Skeletal muscle tissue (tissue), 4 donors: ENCODE measurements around the gene PRDM11. TPM values are rescaled to one million over a fixed set of nuclear protein-coding genes. Genes with fewer than 3 reads are reported as not detected.

ENCODE experiments used
- H3K27ac ChIP-seq: one replicate; pipeline ENCODE4 v1.7.0; 2013; ENCODE audit warnings: mild to moderate bottlenecking, low read depth, low read length, inconsistent platforms
- H3K27me3 ChIP-seq, 3 donors: one replicate each; pipeline ENCODE4 v1.7.0; 2013; ENCODE audit warnings: low read length in 3 of 3; ENCODE audit not compliant: control insufficient read depth in 3 of 3, insufficient read depth in 3 of 3
- H3K36me3 ChIP-seq, 3 donors: one replicate each; pipeline ENCODE4 v1.7.0; 2013; ENCODE audit warnings: low read length in 3 of 3; ENCODE audit not compliant: control insufficient read depth in 3 of 3, insufficient read depth in 3 of 3
- H3K4me1 ChIP-seq, 3 donors: one replicate each; pipeline ENCODE4 v1.7.0; 2013; ENCODE audit warnings: low read length in 3 of 3, mild to moderate bottlenecking in 3 of 3; ENCODE audit not compliant: control insufficient read depth in 3 of 3, insufficient read depth in 3 of 3
- H3K4me3 ChIP-seq, 3 donors: one replicate each; pipeline ENCODE4 v1.7.0; 2013; ENCODE audit warnings: low read length in 3 of 3
- H3K9ac ChIP-seq, 3 donors: one replicate each; pipeline ENCODE4 v1.7.0; 2013; ENCODE audit warnings: low read length in 3 of 3, mild to moderate bottlenecking in 3 of 3, moderate library complexity in 2 of 3, low read depth in 1 of 3
- H3K9me3 ChIP-seq, 3 donors: one replicate each; pipeline ENCODE4 v1.7.0; 2013; ENCODE audit warnings: low read length in 3 of 3; ENCODE audit not compliant: control insufficient read depth in 3 of 3
- total RNA-seq: library from RNA; depleted of rRNA; stranded (reverse); fragments of >200 nt; gene quantifications from one replicate; pipeline ENCODE4 v1.2.3, GENCODE V29; 2014
- donor health status: Osteomylitis.

The PRDM11 gene
- total RNA-seq, 1 donor from 2014 or later = 9.4 TPM

DNA sequence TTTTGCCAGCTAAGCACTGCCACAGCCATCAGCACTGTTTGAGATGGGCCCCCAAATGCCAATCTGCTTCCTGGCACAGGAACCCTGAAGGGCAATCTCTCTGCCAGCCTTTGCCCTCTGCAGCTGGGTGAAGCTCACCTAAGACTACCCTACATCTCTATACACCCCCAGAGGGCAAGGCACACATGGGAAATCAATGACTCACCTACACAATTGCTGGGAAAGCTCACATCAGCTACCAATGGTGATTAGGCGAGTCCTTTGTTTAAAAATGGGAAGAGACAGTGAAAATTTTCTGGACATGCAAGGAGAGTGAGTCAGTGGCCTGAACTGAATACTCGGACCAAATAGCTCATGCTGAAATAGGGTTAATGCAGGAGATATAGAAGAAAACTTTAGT, 12.6 kb upstream of the PRDM11 start:
- no peak overlapping the region for H3K27ac ChIP-seq
- H3K4me1 ChIP-seq = no peaks in the 10 kb centered on the region
- peaks cover 0 to 3% (median 0%) of the 10 kb centered on the region in 3 donors for H3K9me3 ChIP-seq
- H3K9ac ChIP-seq = no peak overlapping the region
- H3K36me3 ChIP-seq = no peaks in the 10 kb centered on the region
- H3K4me3 ChIP-seq = no peak overlapping the region
- peaks cover 3 to 7% (median 4%) of the 10 kb centered on the region in 3 donors for H3K27me3 ChIP-seq

DNA sequence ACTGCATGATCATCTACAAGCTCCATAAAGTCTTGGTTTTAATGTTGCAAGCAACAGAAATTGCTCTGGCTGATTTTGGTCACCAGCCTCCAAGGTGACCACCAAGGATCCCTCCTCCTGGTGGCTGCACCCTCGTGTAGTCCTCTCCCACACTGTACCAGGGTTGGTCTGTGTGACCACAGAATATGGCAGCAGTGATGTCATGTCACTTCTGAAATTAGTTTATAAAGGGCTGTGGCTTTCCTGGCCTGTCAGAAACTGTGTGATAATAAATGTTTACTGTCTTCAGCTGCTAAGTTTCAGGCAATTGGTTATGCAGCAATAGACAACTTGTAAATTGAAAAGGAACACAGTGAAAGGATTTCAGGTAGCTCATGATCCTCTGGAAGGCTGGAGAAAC, 5.3 kb upstream of the PRDM11 start:
- H3K9me3 ChIP-seq = no peaks in the 10 kb centered on the region
- no peak overlapping the region for H3K9ac ChIP-seq
- peaks cover 7 to 9% (median 9%) of the 10 kb centered on the region in 3 donors for H3K4me1 ChIP-seq
- no peaks in the 10 kb centered on the region for H3K27me3 ChIP-seq
- H3K27ac ChIP-seq = no peak overlapping the region
- H3K36me3 ChIP-seq = no peaks in the 10 kb centered on the region
- no peak overlapping the region for H3K4me3 ChIP-seq

DNA sequence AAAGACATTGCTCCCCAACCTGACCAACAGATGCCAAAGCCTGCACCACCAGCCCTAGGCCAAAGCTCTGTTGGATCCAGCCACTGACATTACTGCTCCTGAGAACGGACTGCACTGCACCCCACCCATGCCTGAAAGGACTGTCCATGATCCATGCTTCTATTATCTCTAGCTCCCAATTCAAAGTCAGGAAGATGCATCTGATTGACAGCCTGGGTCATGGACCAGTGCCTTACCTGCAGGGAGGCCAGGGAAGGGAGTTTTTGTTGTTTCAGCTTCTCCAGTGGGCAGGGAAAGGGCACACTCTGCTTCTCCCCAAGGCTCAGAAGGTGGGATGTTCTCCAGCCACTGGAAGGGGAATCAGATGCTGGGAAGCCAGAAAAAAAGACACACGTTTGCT, 4.8 kb upstream of the PRDM11 start:
- peaks cover 7 to 9% (median 9%) of the 10 kb centered on the region in 3 donors for H3K4me1 ChIP-seq
- no peaks in the 10 kb centered on the region for H3K9me3 ChIP-seq
- no peaks in the 10 kb centered on the region for H3K36me3 ChIP-seq
- no peaks in the 10 kb centered on the region for H3K27me3 ChIP-seq
- no peak overlapping the region for H3K27ac ChIP-seq
- H3K9ac ChIP-seq = no peak overlapping the region
- H3K4me3 ChIP-seq = no peak overlapping the region

DNA sequence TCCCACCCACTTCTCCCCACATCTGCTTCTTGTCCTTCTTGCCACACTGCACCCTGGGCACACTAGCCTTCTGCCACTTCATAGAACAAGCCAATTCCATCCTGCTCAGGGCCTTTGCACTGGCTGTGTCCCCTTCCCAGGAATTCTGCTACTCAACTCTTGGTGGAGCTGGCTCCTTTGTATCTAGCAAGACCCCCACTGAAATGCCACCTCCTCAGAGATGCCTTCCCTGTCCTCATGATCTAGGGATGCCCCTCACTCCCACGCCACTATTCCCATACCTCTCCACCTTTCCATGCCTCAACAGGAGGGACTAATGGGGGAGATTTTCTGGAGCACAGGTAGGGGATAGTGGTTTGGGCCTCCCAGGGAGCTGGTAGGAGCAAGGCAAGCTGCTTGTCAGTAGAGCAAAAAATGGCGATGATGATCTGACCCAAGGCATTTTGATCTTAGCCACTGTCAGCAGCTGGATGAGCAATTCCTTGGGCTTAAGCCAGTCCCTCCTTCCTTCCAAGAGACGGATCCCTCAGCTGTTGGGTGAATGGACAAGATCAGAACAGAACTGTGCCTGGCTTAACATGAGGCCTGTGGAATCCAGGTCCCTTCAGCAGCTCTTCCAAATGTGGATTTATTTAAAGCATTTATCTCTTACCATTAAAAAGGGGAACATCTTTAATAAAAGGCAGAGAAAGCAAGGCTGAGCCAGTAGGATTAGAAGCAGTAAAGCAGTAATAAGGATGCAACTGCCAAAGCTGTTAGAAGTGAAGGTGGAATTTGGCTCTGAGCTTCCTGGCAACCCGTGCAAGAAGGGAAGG, 4.0 kb upstream of the PRDM11 start:
- H3K9ac ChIP-seq = peak overlapping the region in 1 of 3 donors; percentile 10
- H3K27ac ChIP-seq = no peak overlapping the region
- H3K27me3 ChIP-seq = no peaks in the 10 kb centered on the region
- H3K36me3 ChIP-seq = no peaks in the 10 kb centered on the region
- no peaks in the 10 kb centered on the region for H3K9me3 ChIP-seq
- no peak overlapping the region for H3K4me3 ChIP-seq
- peaks cover 8 to 12% (median 10%) of the 10 kb centered on the region in 3 donors for H3K4me1 ChIP-seq

DNA sequence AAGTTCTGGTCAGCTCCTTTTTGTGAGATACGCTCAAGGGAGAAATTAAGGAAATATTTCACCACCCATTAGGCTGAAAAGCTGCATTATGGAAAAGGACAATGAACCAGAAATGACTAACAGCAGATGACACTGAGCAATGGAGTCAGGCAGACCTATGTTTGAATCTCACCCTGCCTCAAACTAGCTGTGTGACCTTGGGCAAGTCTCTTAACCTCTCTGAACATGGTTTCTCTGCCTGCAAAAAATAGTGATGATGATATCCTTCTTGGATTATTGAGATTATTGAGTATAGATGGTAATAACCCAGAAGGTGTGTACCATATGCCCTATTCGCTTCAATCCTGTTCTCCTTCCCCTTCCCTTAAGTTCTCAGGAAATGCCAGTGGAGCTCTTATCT, 2.9 kb upstream of the PRDM11 start:
- no peaks in the 10 kb centered on the region for H3K36me3 ChIP-seq
- H3K9ac ChIP-seq = no peak overlapping the region

DNA sequence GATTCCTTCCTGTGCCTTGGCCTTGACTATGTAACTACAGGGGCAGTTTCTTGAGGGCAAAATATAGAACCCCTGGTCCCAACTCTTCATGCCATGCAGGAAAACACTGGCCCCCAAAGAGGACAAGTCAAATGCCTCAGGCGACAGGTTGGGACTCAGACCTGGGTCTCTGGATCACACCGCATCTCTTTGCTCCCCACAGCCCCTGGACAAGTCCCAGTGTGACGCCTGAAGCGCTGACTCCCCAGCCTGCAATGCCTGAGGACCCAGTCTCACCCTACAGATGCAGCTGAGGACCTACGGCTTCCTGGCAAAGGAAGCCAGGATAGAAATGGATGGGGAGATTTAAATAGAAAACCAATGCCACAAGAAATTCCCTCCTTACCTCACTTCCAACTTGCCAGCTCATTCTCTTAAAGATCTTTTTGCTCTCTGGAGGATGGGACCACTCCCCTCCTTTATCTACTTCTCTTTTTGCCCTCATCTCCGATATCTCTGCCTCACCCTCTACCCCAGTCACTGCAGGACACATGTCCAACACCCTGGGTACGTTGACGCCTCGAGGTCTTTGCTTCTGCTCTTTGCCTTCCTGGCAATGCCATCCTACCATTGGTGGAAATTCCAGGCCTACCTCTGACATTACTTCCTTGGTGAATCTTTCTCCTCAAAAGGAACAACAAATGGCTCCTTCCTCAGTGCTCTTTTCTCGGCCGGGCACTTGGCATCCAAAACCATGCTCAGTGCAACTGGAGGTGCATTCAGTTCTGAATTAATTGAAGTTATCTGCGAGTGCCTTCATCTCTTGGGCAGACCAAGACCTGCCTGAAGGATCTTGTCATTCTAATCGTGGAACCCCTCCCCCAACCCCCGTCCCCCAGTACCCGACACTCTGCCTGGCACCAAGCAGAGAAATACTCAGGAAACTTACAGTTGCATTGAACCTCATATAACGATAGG, 2.0 kb upstream of the PRDM11 start:
- Histone ChIP-seq H3K27me3 (no peaks in the 10 kb centered on the region), H3K9ac (no peak overlapping the region), H3K27ac (no peak overlapping the region), H3K36me3 (no peaks in the 10 kb centered on the region), H3K4me1 (peaks cover 20 to 23% (median 22%) of the 10 kb centered on the region in 3 donors), H3K9me3 (no peaks in the 10 kb centered on the region), H3K4me3 (no peak overlapping the region)

More for the DNA sequence above, 2.9 kb upstream of the PRDM11 start:
- Histone ChIP-seq H3K27me3 (no peaks in the 10 kb centered on the region), H3K4me1 (peaks cover 19 to 22% (median 20%) of the 10 kb centered on the region in 3 donors), H3K4me3 (no peak overlapping the region), H3K9me3 (no peaks in the 10 kb centered on the region), H3K27ac (no peak overlapping the region)

DNA sequence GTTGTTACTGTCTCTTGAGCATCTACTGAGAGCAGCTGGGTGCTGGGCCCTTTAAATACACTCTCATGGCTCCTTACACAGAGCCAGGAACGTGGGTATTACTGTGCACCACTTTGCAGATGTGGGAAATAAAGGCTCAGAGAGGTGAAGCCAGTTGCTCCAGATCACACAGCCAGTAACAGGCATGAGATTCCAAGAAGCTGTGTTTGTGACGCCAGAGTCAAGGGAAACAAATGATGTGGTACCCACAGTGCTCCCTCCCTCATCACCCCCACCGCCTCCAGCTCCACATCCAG, 1.4 kb upstream of the PRDM11 start:
- no peaks in the 10 kb centered on the region for H3K36me3 ChIP-seq
- peak overlapping the region in 1 of 3 donors; percentile 87 for H3K9ac ChIP-seq
- no peaks in the 10 kb centered on the region for H3K9me3 ChIP-seq
- no peaks in the 10 kb centered on the region for H3K27me3 ChIP-seq
- H3K4me1 ChIP-seq = peaks cover 20 to 23% (median 22%) of the 10 kb centered on the region in 3 donors
- H3K4me3 ChIP-seq = no peak overlapping the region
- H3K27ac ChIP-seq = no peak overlapping the region

DNA sequence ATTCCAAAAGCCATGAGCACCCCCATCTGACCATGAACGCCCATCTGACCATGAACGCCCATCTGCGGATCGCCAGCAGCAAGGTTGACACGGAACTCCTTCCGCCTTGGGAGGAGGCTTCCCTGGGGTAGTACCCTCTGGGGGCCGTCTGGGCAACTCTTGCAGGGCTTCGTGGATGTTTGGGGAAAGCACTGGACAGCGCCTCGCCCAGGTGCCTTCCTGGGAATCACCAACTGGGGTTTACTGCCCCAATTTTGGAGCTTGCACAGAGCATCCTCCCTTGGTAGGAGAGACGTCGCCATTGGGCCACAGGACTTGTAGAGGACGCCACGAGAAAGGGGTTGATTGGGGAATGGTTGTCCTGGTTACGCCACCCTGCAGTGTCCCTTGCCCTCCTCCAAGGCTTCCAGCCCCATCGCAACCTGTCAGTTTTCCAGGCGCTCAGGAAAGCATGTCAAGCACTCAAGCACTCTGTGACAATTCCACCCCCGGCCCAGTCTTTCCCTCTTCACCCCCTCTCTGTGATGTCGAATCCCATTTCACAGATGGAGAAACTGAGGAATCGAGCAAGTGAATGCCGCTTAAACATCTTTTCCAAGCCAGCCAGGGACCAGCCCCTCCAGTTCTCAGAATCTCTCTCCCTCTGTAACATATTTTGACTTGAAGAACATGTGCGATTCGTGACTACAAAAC, 914 bp upstream of the PRDM11 start:
- Histone ChIP-seq H3K4me1 (peaks cover 20 to 23% (median 22%) of the 10 kb centered on the region in 3 donors), H3K36me3 (no peaks in the 10 kb centered on the region), H3K9ac (peak overlapping the region; percentile 80 to 87 (median 85)), H3K9me3 (no peaks in the 10 kb centered on the region), H3K27ac (no peak overlapping the region), H3K4me3 (peak overlapping the region; percentile 44 to 74 (median 73)), H3K27me3 (no peaks in the 10 kb centered on the region)

DNA sequence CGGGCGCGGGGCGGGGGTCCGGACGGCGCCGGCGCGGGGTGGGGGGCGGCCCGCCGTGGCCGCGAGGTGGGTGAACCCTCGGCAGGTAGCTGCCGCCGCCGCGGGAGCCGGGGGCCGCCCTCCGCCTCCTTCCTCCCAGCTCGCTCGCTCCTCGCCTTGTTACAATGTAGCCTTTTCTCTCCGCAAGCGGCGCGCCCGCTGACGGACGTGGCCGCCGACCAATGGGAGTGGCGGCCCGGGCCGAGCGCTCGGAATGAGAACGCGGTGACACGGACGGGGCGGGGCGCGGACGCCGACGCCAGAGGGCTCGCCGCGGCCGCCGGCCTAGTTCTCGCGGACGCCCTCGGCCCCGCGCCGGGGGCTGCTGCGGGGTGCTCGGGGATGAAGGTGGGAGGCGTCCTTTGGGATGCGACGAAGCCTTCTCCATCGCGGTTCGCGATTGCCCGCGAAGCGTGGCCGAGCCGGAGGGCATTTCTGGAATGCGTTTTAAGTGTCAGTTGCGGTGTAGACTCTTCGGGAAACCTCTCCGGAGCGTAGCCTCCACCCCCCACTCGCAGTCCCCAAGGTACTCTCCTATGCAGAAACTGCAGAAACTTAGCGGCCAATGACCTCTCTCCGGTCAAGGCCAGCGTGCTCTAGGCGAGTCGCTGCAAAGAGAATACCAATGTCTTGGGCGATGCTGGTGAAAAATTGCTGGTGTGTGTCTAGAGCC, 734 bp downstream of the PRDM11 start:
- Histone ChIP-seq H3K4me3 (peak overlapping the region; percentile 91 to 95 (median 95)), H3K9me3 (no peaks in the 10 kb centered on the region), H3K9ac (peak overlapping the region; percentile 80 to 93 (median 84)), H3K27ac (peak overlapping the region; percentile 67), H3K4me1 (peaks cover 20 to 23% (median 22%) of the 10 kb centered on the region in 3 donors), H3K27me3 (no peaks in the 10 kb centered on the region), H3K36me3 (no peaks in the 10 kb centered on the region)
